SK-N-SH (cell line): ENCODE measurements around the gene RNF150. TPM values are rescaled to one million over a fixed set of nuclear protein-coding genes. Genes with fewer than 3 reads are reported as not detected.
A peak's percentile ranks its signal among the peaks of the same experiment; 100 is the strongest.

ENCODE experiments used
- CTCF ChIA-PET: fragments of 300-600, 350-600 bp; formaldehyde crosslinking; extraction: SDS; loops from one replicate; lab custom pipeline; 2021; lab: Yijun Ruan, JAX
- POLR2A ChIA-PET: fragments of 350-600 bp; sonication (Branson Sonifier 250); formaldehyde crosslinking; extraction: SDS; loops from one replicate; lab custom pipeline; 2020; ENCODE audit warnings: antibody characterized with exemption, inconsistent platforms; lab: Yijun Ruan, JAX
- DNase-seq: peaks from one replicate; pipeline ENCODE4 v3.0.0; 2012
- H2AFZ ChIP-seq: fragments of 200-600 bp; sonication (generic); 2 replicates; pipeline ENCODE4 v1.8.1; 2016; ENCODE audit warnings: antibody characterized with exemption, mild to moderate bottlenecking, low read depth
- H3F3A ChIP-seq: fragments of 200-600 bp; sonication (generic); replicated peaks from 2 replicates; pipeline ENCODE3; 2016; ENCODE audit warnings: antibody characterized with exemption, mild to moderate bottlenecking; ENCODE audit not compliant: insufficient read depth
- H3K27ac ChIP-seq, 2 experiments: fragments of 200-500 bp in 1 of 2; fragments of 200-600 bp in 1 of 2; sonication (Bioruptor generic) in 1 of 2; sonication (generic), shearing (Covaris generic) in 1 of 2; 2 replicates each; pipeline versions ENCODE4 v1.5.1 to v1.6.1; 2014 to 2016; ENCODE audit warnings: low read depth in 2 of 2, inconsistent platforms in 1 of 2, low read length in 1 of 2, mild to moderate bottlenecking in 1 of 2, mixed read lengths in 1 of 2
- H3K27me3 ChIP-seq: fragments of 200-600 bp; sonication (generic), shearing (Covaris generic); 2 replicates; pipeline ENCODE4 v1.6.1; 2016; ENCODE audit warnings: mixed run types; ENCODE audit not compliant: insufficient read depth
- H3K36me3 ChIP-seq, 2 experiments: fragments of 200-500 bp in 1 of 2; fragments of 200-600 bp in 1 of 2; sonication (Bioruptor generic) in 1 of 2; sonication (generic) in 1 of 2; replicated peaks in 1 of 2; 2 replicates each; pipeline versions ENCODE3 to v1.5.1; 2014 to 2016; ENCODE audit warnings: low read length in 1 of 2, mild to moderate bottlenecking in 1 of 2; ENCODE audit not compliant: insufficient read depth in 2 of 2, control insufficient read depth in 1 of 2
- H3K4me1 ChIP-seq, 2 experiments: fragments of 200-500 bp in 1 of 2; fragments of 200-600 bp in 1 of 2; sonication (Bioruptor generic) in 1 of 2; sonication (generic), shearing (Covaris generic) in 1 of 2; 2 replicates each; pipeline versions ENCODE4 v1.5.1 to v1.6.1; 2014 to 2016; ENCODE audit warnings: low read depth in 1 of 2, low read length in 1 of 2, mixed run types in 1 of 2; ENCODE audit not compliant: insufficient read depth in 2 of 2, control insufficient read depth in 1 of 2
- H3K4me2 ChIP-seq: fragments of 200-600 bp; sonication (generic), shearing (Covaris generic); 2 replicates; pipeline ENCODE4 v1.6.1; 2017; ENCODE audit warnings: mixed run types
- H3K4me3 ChIP-seq, 2 experiments: fragments of 200-500 bp in 1 of 2; fragments of 200-600 bp in 1 of 2; sonication (Bioruptor generic) in 1 of 2; sonication (generic), shearing (Covaris generic) in 1 of 2; 2 replicates each; pipeline versions ENCODE4 v1.5.1 to v1.8.1; 2014 to 2016; ENCODE audit warnings: low read depth in 2 of 2, inconsistent platforms in 1 of 2, low read length in 1 of 2, mild to moderate bottlenecking in 1 of 2, mixed read lengths in 1 of 2, moderate library complexity in 1 of 2
- H3K79me2 ChIP-seq: fragments of 200-600 bp; sonication (generic); 2 replicates; pipeline ENCODE4 v1.8.1; 2017; ENCODE audit warnings: mild to moderate bottlenecking; ENCODE audit not compliant: insufficient read depth
- H3K9ac ChIP-seq: fragments of 200-600 bp; sonication (generic); 2 replicates; pipeline ENCODE4 v1.6.1; 2017; ENCODE audit warnings: mixed run types
- H3K9me2 ChIP-seq: fragments of 200-600 bp; sonication (generic); 2 replicates; pipeline ENCODE4 v1.6.1; 2017; ENCODE audit warnings: mixed run types
- H3K9me3 ChIP-seq: fragments of 200-600 bp; sonication (generic); 2 replicates; pipeline ENCODE4 v1.6.1; 2017; ENCODE audit warnings: mixed run types, mild to moderate bottlenecking, moderate library complexity
- H4K20me1 ChIP-seq: fragments of 200-600 bp; sonication (generic); 2 replicates; pipeline ENCODE4 v1.6.1; 2017; ENCODE audit warnings: mild to moderate bottlenecking, mixed run types; ENCODE audit not compliant: insufficient read depth
- MEF2A ChIP-seq: IDR thresholded peaks from 2 replicates; pipeline ENCODE4 v1.4.0; 2012; ENCODE audit warnings: low read depth, borderline replicate concordance
- PBX3 ChIP-seq: IDR thresholded peaks from 2 replicates; pipeline ENCODE4; 2012
- RXRA ChIP-seq: IDR thresholded peaks from 2 replicates; pipeline ENCODE4 v1.4.0; 2012; ENCODE audit warnings: low read depth, mild to moderate bottlenecking, borderline replicate concordance
- SMC3 ChIP-seq: IDR thresholded peaks from 2 replicates; pipeline ENCODE4 v1.6.1; 2012; ENCODE audit warnings: low read depth, low read length, improper control_type of control experiment
- USF1 ChIP-seq: IDR thresholded peaks from 2 replicates; pipeline ENCODE4 v1.4.0; 2012; ENCODE audit warnings: low read depth, borderline replicate concordance
- USF2 ChIP-seq: fragments of 150-350 bp; IDR thresholded peaks from 2 replicates; pipeline ENCODE4 v1.6.1; 2017; ENCODE audit warnings: antibody characterized with exemption, low read length, low read depth, borderline replicate concordance
- YY1 ChIP-seq: IDR thresholded peaks from 2 replicates; pipeline ENCODE4 v1.4.0; 2012; ENCODE audit warnings: low read depth, mild to moderate bottlenecking
- WGBS: methylation state at CpG from one replicate; pipeline ENCODE4 v1.1.6; 2017; ENCODE audit warnings: low lambda C conversion rate; 5-methylcytosine and 5-hydroxymethylcytosine counted together
- polyA plus RNA-seq, 3 experiments: library from polyadenylated mRNA; depleted of rRNA; stranded (reverse); fragments of >200 nt; gene quantifications; 2 replicates each; pipeline ENCODE4 v1.2.3, GENCODE V29; 2012

The RNF150 gene
- polyA plus RNA-seq, 1 of the 3 experiments (the other 2 are of a cell fraction): 5.8 TPM

- Histone ChIP-seq H3K9me2 (no peaks in the 10 kb centered on the region), H2AFZ (no peak overlapping the region), H3F3A (no peaks in the 10 kb centered on the region), H3K36me3 (no peaks in the 10 kb centered on the region), H3K4me2 (no peak overlapping the region), H3K27ac (no peak overlapping the region), H3K27me3 (no peaks in the 10 kb centered on the region; the same call in 1 of the 2 replicates), H4K20me1 (no peaks in the 10 kb centered on the region), H3K4me3 (no peak overlapping the region), H3K4me1 (peaks cover 0 to 4% of the 10 kb centered on the region in 2 experiments; a peak in 2 of 4 replicates), H3K79me2 (no peaks in the 10 kb centered on the region), H3K9ac (no peak overlapping the region), H3K9me3 (no peaks in the 10 kb centered on the region)
- CTCF ChIA-PET: interaction anchor here (0.7 to 1.8 kb wide), 3 partner anchors 417 to 484 kb away, joined by 3 to 5 read pairs (median 4); partner anchors contain the start of gene CLGN
- no peak for DNase-seq
- POLR2A ChIA-PET: no interaction called here
- TF ChIP-seq RXRA (no peak), USF2 (no peak), MEF2A (no peak)
- WGBS: 35% methylated on average over 1 of the region's 1 CpG
Observed at GRCh38 chr4:140844061-140844460, 289.2 kb downstream of the RNF150 start.

- no peak for TF ChIP-seq YY1
- no peak for TF ChIP-seq USF1
- no peak for TF ChIP-seq SMC3
- TF ChIP-seq, all 33 proteins: peak for 0
- Histone ChIP-seq H3K36me3 (no peaks in the 10 kb centered on the region), H2AFZ (no peak overlapping the region), H3F3A (no peaks in the 10 kb centered on the region), H3K27me3 (no peaks in the 10 kb centered on the region; the same call in 1 of the 2 replicates), H3K4me3 (no peak overlapping the region), H3K9ac (no peak overlapping the region), H3K4me1 (peaks cover 0 to 7% of the 10 kb centered on the region in 2 experiments; a peak in 2 of 4 replicates), H3K9me3 (no peaks in the 10 kb centered on the region), H3K9me2 (no peaks in the 10 kb centered on the region), H3K27ac (no peak overlapping the region), H4K20me1 (no peaks in the 10 kb centered on the region), H3K79me2 (no peaks in the 10 kb centered on the region), H3K4me2 (no peak overlapping the region)
- no peak for DNase-seq
- CTCF ChIA-PET: interaction anchor here (1.4 kb wide), 1 partner anchor 231 kb away, joined by 4 read pairs; no protein-coding TSS in a partner anchor
- 37% methylated on average over 2 of the region's 2 CpGs for WGBS
- POLR2A ChIA-PET: no interaction called here
Observed at GRCh38 chr4:140841186-140841585, 292.1 kb downstream of the RNF150 start.

- WGBS: 60% methylated on average over 4 of the region's 4 CpGs
- Histone ChIP-seq H2AFZ (no peak overlapping the region), H3K9me3 (no peaks in the 10 kb centered on the region), H3K27ac (peak overlapping the region in 1 of 2 experiments; percentile 3; a peak in 1 of 4 replicates), H3K4me1 (peaks cover 0 to 7% of the 10 kb centered on the region in 2 experiments; a peak in 2 of 4 replicates), H3K9me2 (no peaks in the 10 kb centered on the region), H3K27me3 (no peaks in the 10 kb centered on the region; the same call in 1 of the 2 replicates), H3K79me2 (no peaks in the 10 kb centered on the region), H3F3A (no peaks in the 10 kb centered on the region), H3K4me3 (no peak overlapping the region), H4K20me1 (no peaks in the 10 kb centered on the region), H3K4me2 (no peak overlapping the region), H3K36me3 (no peaks in the 10 kb centered on the region), H3K9ac (no peak overlapping the region)
- no peak for DNase-seq
- ChIA-PET POLR2A (no interaction called here), CTCF (interaction anchor here (0.6 to 2.2 kb wide), 4 partner anchors 97 to 480 kb away, joined by 3 to 10 read pairs (median 6); partner anchors contain the start of gene RNF150)
- TF ChIP-seq PBX3: no peak
Observed at GRCh38 chr4:140839888-140840790, 293.1 kb downstream of the RNF150 start.
